ENCODE measurements around the gene CEP170.

DNA sequence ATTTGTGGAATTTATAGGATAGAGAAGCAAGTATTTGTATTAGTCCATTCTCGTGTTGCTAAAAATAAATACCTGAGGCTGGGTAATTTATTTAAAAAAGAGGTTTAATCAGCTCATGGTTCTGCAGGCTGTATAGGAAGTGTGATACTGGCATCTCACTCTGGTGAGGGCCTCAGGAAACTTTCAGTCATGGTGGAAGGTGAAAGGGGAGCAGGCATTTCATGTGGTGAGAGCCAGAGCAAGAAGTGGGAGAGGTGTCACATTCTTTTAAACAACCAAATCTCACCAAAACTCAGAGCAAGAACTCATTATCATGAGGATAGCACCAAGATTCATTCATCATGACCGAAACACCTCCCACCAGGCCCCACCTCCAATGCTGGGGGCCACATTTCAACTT is 18.9 kb upstream of the CEP170 start:
- TF ChIP-seq, protein P1, sequence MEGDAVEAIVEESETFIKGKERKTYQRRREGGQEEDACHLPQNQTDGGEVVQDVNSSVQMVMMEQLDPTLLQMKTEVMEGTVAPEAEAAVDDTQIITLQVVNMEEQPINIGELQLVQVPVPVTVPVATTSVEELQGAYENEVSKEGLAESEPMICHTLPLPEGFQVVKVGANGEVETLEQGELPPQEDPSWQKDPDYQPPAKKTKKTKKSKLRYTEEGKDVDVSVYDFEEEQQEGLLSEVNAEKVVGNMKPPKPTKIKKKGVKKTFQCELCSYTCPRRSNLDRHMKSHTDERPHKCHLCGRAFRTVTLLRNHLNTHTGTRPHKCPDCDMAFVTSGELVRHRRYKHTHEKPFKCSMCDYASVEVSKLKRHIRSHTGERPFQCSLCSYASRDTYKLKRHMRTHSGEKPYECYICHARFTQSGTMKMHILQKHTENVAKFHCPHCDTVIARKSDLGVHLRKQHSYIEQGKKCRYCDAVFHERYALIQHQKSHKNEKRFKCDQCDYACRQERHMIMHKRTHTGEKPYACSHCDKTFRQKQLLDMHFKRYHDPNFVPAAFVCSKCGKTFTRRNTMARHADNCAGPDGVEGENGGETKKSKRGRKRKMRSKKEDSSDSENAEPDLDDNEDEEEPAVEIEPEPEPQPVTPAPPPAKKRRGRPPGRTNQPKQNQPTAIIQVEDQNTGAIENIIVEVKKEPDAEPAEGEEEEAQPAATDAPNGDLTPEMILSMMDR (IDR thresholded peaks at IDR 0.05) = no peak
- no peak for TF ChIP-seq POLR2AphosphoS5 (IDR thresholded peaks at IDR 0.05)
- no peak for TF ChIP-seq EP300 (IDR thresholded peaks at IDR 0.05)
- no peak for TF ChIP-seq POLR2A (IDR thresholded peaks at IDR 0.05)
